ENCODE measurements around the gene FAM47C. TPM values are rescaled to one million over a fixed set of nuclear protein-coding genes. Genes with fewer than 3 reads are reported as not detected.
"Not testable (repeated sequence)": the region's sequence is repeated elsewhere in the genome, so short reads cannot be mapped to it uniquely, and the experiment has no call there.

FAM47C gene
- total RNA-seq, 1 experiment from 2014 or later, result not detected

GRCh38 chrX:37042956-37043885 is 35.1 kb downstream of the FAM47C start:
- CTCF ChIA-PET; H3K36me3 Mint-ChIP-seq (ENCODE audit: insufficient read depth, unreplicated experiment); BruUV-seq (replicated peaks); POLR2A ChIA-PET; intact Hi-C loops (cut with micrococcal nuclease); H3K4me3 Mint-ChIP-seq (ENCODE audit: unreplicated experiment); H3K27ac Mint-ChIP-seq (ENCODE audit: low read depth, unreplicated experiment); H3K9me3 Mint-ChIP-seq (ENCODE audit: unreplicated experiment); DNase-seq (ENCODE audit: unreplicated experiment); H3K4me1 Mint-ChIP-seq (ENCODE audit: insufficient read depth, unreplicated experiment): not testable (repeated sequence)
- peaks cover 18% of the 10 kb centered on the region for H3K27me3 Mint-ChIP-seq (ENCODE audit: insufficient read depth, unreplicated experiment)

GRCh38 chrX:37047776-37048175 is 39.6 kb downstream of the FAM47C start:
- TF ChIP-seq CTCF (IDR thresholded peaks at IDR 0.05; ENCODE audit: unreplicated experiment), result no peak
- DNase-seq (ENCODE audit: unreplicated experiment), result no peak
- Mint-ChIP-seq H3K36me3 (ENCODE audit: insufficient read depth, unreplicated experiment) (no peaks in the 10 kb centered on the region), H3K27ac (ENCODE audit: low read depth, unreplicated experiment) (no peak overlapping the region), H3K4me3 (ENCODE audit: unreplicated experiment) (no peak overlapping the region), H3K27me3 (ENCODE audit: insufficient read depth, unreplicated experiment) (peaks cover 30% of the 10 kb centered on the region), H3K4me1 (ENCODE audit: insufficient read depth, unreplicated experiment) (no peaks in the 10 kb centered on the region), H3K9me3 (ENCODE audit: unreplicated experiment) (no peaks in the 10 kb centered on the region)
- ChIA-PET CTCF (no interaction called here), POLR2A (no interaction called here)
- intact Hi-C loops (cut with micrococcal nuclease), result no loop called here
- no TSS peak for BruUV-seq (replicated peaks)

GRCh38 chrX:37057572-37057971 is 49.4 kb downstream of the FAM47C start:
- BruUV-seq (replicated peaks); H3K4me1 Mint-ChIP-seq (ENCODE audit: insufficient read depth, unreplicated experiment); H3K36me3 Mint-ChIP-seq (ENCODE audit: insufficient read depth, unreplicated experiment); DNase-seq (ENCODE audit: unreplicated experiment); CTCF ChIA-PET; H3K4me3 Mint-ChIP-seq (ENCODE audit: unreplicated experiment); H3K27ac Mint-ChIP-seq (ENCODE audit: low read depth, unreplicated experiment); intact Hi-C loops (cut with micrococcal nuclease); POLR2A ChIA-PET; H3K9me3 Mint-ChIP-seq (ENCODE audit: unreplicated experiment): not testable (repeated sequence)
- H3K27me3 Mint-ChIP-seq (ENCODE audit: insufficient read depth, unreplicated experiment), result peaks cover 31% of the 10 kb centered on the region

- peak; percentile 46 for TF ChIP-seq CTCF (IDR thresholded peaks at IDR 0.05; ENCODE audit: unreplicated experiment)
- peaks cover 41% of the 10 kb centered on the region for H3K27me3 Mint-ChIP-seq (ENCODE audit: insufficient read depth, unreplicated experiment)
- H3K9me3 Mint-ChIP-seq (ENCODE audit: unreplicated experiment), result no peaks in the 10 kb centered on the region
- BruUV-seq (replicated peaks), result no TSS peak
- ChIA-PET POLR2A (no interaction called here), CTCF (interaction anchor here (0.6 to 1.1 kb wide), 5 partner anchors 8 to 763 kb away, joined by 3 to 4 read pairs (median 3); no protein-coding TSS in a partner anchor)
- intact Hi-C loops (cut with micrococcal nuclease), result loop anchor here (2.0 to 5.0 kb wide), 2 partner anchors 152 to 766 kb away; no protein-coding TSS in a partner anchor
- no peaks in the 10 kb centered on the region for H3K36me3 Mint-ChIP-seq (ENCODE audit: insufficient read depth, unreplicated experiment)
- no peaks in the 10 kb centered on the region for H3K4me1 Mint-ChIP-seq (ENCODE audit: insufficient read depth, unreplicated experiment)
- H3K27ac Mint-ChIP-seq (ENCODE audit: low read depth, unreplicated experiment), result no peak overlapping the region
- H3K4me3 Mint-ChIP-seq (ENCODE audit: unreplicated experiment), result no peak overlapping the region
- DNase-seq (ENCODE audit: unreplicated experiment), result peak; percentile 65
These were observed 52.8 kb downstream of the FAM47C start for GRCh38 chrX:37060999-37061398.

Measured in MCF 10A (cell line).